H1 (cell line): ENCODE results near the gene AQP2. TPM values are rescaled to one million over a fixed set of nuclear protein-coding genes. Genes with fewer than 3 reads are reported as not detected.

Experiments used
- CTCF ChIA-PET: fragments of 300-600 bp; sonication (Branson Sonifier 250); formaldehyde crosslinking; loops from one replicate; lab custom pipeline; 2021; ENCODE audit not compliant: partially characterized antibody; lab: Charles Lee
- POLR2A ChIA-PET: fragments of 300-600 bp; sonication (Branson Sonifier 250); formaldehyde crosslinking; loops from one replicate; lab custom pipeline; 2021; ENCODE audit warnings: inconsistent platforms; ENCODE audit not compliant: partially characterized antibody; lab: Charles Lee
- DNase-seq, 2 experiments: peaks; one replicate each; pipeline versions ENCODE4 v3.0.0 to v3.0.0-alpha.2; 2010 to 2022; ENCODE audit warnings: low spot score in 2 of 2, low read depth in 1 of 2, mixed read lengths in 1 of 2
- FAIRE-seq: peaks from 2 replicates; lab custom pipeline; 2011; peaks lifted over from hg19 to GRCh38; lab: Jason Lieb, UNC
- H2AFZ ChIP-seq: 2 replicates; pipeline ENCODE4 v1.8.1; 2012; ENCODE audit warnings: low read length, inconsistent platforms
- H2AK5ac ChIP-seq: 2 replicates; pipeline ENCODE4 v1.6.1; 2013; ENCODE audit warnings: low read depth, low read length
- H2BK120ac ChIP-seq: replicated peaks from 2 replicates; pipeline ENCODE3; 2013; ENCODE audit warnings: low read depth, low read length, inconsistent platforms
- H2BK12ac ChIP-seq: 2 replicates; pipeline ENCODE4 v1.6.1; 2013; ENCODE audit warnings: low read depth, low read length
- H2BK15ac ChIP-seq: 2 replicates; pipeline ENCODE4 v1.6.1; 2013; ENCODE audit warnings: low read length
- H2BK20ac ChIP-seq: 2 replicates; pipeline ENCODE4 v1.6.1; 2013; ENCODE audit warnings: low read length
- H2BK5ac ChIP-seq: 2 replicates; pipeline ENCODE4 v1.6.1; 2013; ENCODE audit warnings: low read depth, low read length
- H3K14ac ChIP-seq: 2 replicates; pipeline ENCODE4 v1.6.1; 2013; ENCODE audit warnings: inconsistent platforms; ENCODE audit not compliant: insufficient read length
- H3K18ac ChIP-seq: 2 replicates; pipeline ENCODE4 v1.6.1; 2013; ENCODE audit warnings: low read length; ENCODE audit errors: extremely low read depth
- H3K23ac ChIP-seq: 2 replicates; pipeline ENCODE4 v1.6.1; 2013; ENCODE audit warnings: inconsistent platforms; ENCODE audit not compliant: insufficient read length
- H3K23me2 ChIP-seq: 2 replicates; pipeline ENCODE4 v1.6.1; 2013; ENCODE audit warnings: low read depth, low read length
- H3K27ac ChIP-seq: 2 replicates; pipeline ENCODE4 v1.6.1; 2011; ENCODE audit warnings: low read depth, low read length, inconsistent platforms
- H3K27me3 ChIP-seq, 4 experiments: replicated peaks in 1 of 4; 1 replicate in 1 of 4; 2 replicates in 3 of 4; pipeline versions ENCODE4 v1.6.1 to v1.8.1; 2011 to 2013; ENCODE audit warnings: low read length in 3 of 4, mild to moderate bottlenecking in 3 of 4, inconsistent platforms in 2 of 4, mixed read lengths in 2 of 4, moderate library complexity in 1 of 4; ENCODE audit not compliant: control insufficient read depth in 3 of 4, insufficient read depth in 3 of 4; ENCODE audit errors: extremely low read depth in 1 of 4
- H3K36me3 ChIP-seq, 4 experiments: 2 replicates each; pipeline versions ENCODE4 v1.6.1 to v1.8.1; 2011 to 2013; ENCODE audit warnings: mild to moderate bottlenecking in 4 of 4, low read length in 3 of 4, moderate library complexity in 2 of 4, control low read depth in 1 of 4, inconsistent platforms in 1 of 4; ENCODE audit not compliant: insufficient read depth in 4 of 4, control insufficient read depth in 2 of 4
- H3K4ac ChIP-seq: replicated peaks from 2 replicates; pipeline ENCODE3; 2013; ENCODE audit warnings: low read length, low read depth, mixed read lengths, inconsistent platforms; ENCODE audit not compliant: insufficient read length
- H3K4me1 ChIP-seq, 4 experiments: replicated peaks in 1 of 4; 1 replicate in 1 of 4; 2 replicates in 3 of 4; pipeline versions ENCODE4 v1.6.1 to v1.8.1; 2011 to 2013; ENCODE audit warnings: low read length in 3 of 4, inconsistent platforms in 2 of 4, mixed read lengths in 1 of 4; ENCODE audit not compliant: insufficient read depth in 4 of 4, control insufficient read depth in 3 of 4
- H3K4me2 ChIP-seq, 2 experiments: 2 replicates each; pipeline versions ENCODE4 v1.6.1 to v1.8.1; 2011 to 2013; ENCODE audit warnings: low read depth in 2 of 2, low read length in 2 of 2, control low read depth in 1 of 2, inconsistent platforms in 1 of 2, mild to moderate bottlenecking in 1 of 2; ENCODE audit not compliant: insufficient read depth in 1 of 2
- H3K4me3 ChIP-seq, 4 experiments: fragments of 200-600, 300-600 bp in 1 of 4; sonication (generic), shearing (Covaris generic), sonication (Bioruptor Twin) in 1 of 4; 2 replicates each; pipeline versions ENCODE4 v1.5.1 to v1.8.1; 2011 to 2016; ENCODE audit warnings: low read length in 4 of 4, low read depth in 3 of 4, control low read depth in 2 of 4, inconsistent platforms in 2 of 4, mild to moderate bottlenecking in 2 of 4, mixed read lengths in 1 of 4, moderate library complexity in 1 of 4; ENCODE audit not compliant: insufficient read depth in 2 of 4; ENCODE audit errors: extremely low read depth in 1 of 4
- H3K56ac ChIP-seq: replicated peaks from 2 replicates; pipeline ENCODE3; 2013; ENCODE audit warnings: low read depth, mild to moderate bottlenecking, mixed read lengths, low read length, inconsistent platforms; ENCODE audit not compliant: insufficient read length
- H3K79me1 ChIP-seq: 2 replicates; pipeline ENCODE4 v1.6.1; 2013; ENCODE audit warnings: low read depth, low read length, control low read depth
- H3K79me2 ChIP-seq, 2 experiments: 2 replicates each; pipeline versions ENCODE4 v1.6.1 to v1.8.1; 2012 to 2013; ENCODE audit warnings: low read length in 2 of 2, mild to moderate bottlenecking in 2 of 2, inconsistent platforms in 1 of 2; ENCODE audit not compliant: insufficient read depth in 2 of 2, control insufficient read depth in 1 of 2
- H3K9ac ChIP-seq, 4 experiments: replicated peaks in 1 of 4; 1 replicate in 1 of 4; 2 replicates in 3 of 4; pipeline versions ENCODE4 v1.6.1 to v1.8.1; 2011 to 2013; ENCODE audit warnings: low read depth in 3 of 4, low read length in 3 of 4, control low read depth in 2 of 4, mild to moderate bottlenecking in 2 of 4, moderate library complexity in 2 of 4, inconsistent platforms in 1 of 4; ENCODE audit errors: extremely low read depth in 1 of 4
- H3K9me3 ChIP-seq, 2 experiments: 2 replicates each; pipeline versions ENCODE4 v1.6.1 to v1.8.1; 2012 to 2013; ENCODE audit warnings: mild to moderate bottlenecking in 2 of 2, moderate library complexity in 2 of 2, control low read depth in 1 of 2, inconsistent platforms in 1 of 2, low read depth in 1 of 2, low read length in 1 of 2, mixed read lengths in 1 of 2; ENCODE audit not compliant: insufficient read depth in 2 of 2
- H4K20me1 ChIP-seq, 2 experiments: replicated peaks in 1 of 2; 2 replicates each; pipeline versions ENCODE3 to v1.8.1; 2011 to 2013; ENCODE audit warnings: inconsistent platforms in 2 of 2, low read length in 2 of 2, mild to moderate bottlenecking in 1 of 2; ENCODE audit not compliant: insufficient read depth in 2 of 2, control insufficient read depth in 1 of 2
- H4K5ac ChIP-seq: 2 replicates; pipeline ENCODE4 v1.6.1; 2013; ENCODE audit warnings: low read length, low read depth, mixed read lengths, inconsistent platforms; ENCODE audit not compliant: insufficient read length
- H4K8ac ChIP-seq: 2 replicates; pipeline ENCODE4 v1.8.0; 2013; ENCODE audit warnings: mild to moderate bottlenecking, moderate library complexity, low read length, inconsistent platforms; ENCODE audit not compliant: insufficient read depth; ENCODE audit errors: extremely low read depth
- H4K91ac ChIP-seq: replicated peaks from 2 replicates; pipeline ENCODE3; 2013; ENCODE audit warnings: low read length, mixed read lengths, inconsistent platforms; ENCODE audit not compliant: insufficient read length
- ATF3 ChIP-seq: IDR thresholded peaks from 2 replicates; pipeline ENCODE4 v1.6.1; 2011; ENCODE audit warnings: low read depth, mild to moderate bottlenecking, low read length; ENCODE audit not compliant: insufficient read depth
- CHD1 ChIP-seq: IDR thresholded peaks from 2 replicates; pipeline ENCODE4 v1.6.1; 2012; ENCODE audit warnings: low read depth, low read length, improper control_type of control experiment
- E2F6 ChIP-seq: IDR thresholded peaks from 2 replicates; pipeline ENCODE4 v1.6.1; 2012; ENCODE audit warnings: inconsistent platforms
- JUND ChIP-seq: IDR thresholded peaks from 2 replicates; pipeline ENCODE4 v1.6.1; 2011; ENCODE audit warnings: mild to moderate bottlenecking, improper control_type of control experiment, low read length
- KDM1A ChIP-seq: fragments of 200-600, 300-600 bp; sonication (generic); IDR thresholded peaks from 2 replicates; pipeline ENCODE4 v1.7.1; 2016; ENCODE audit warnings: mild to moderate bottlenecking, low read length, borderline replicate concordance
- PHF8 ChIP-seq: fragments of 200-600 bp; sonication (generic); conservative IDR thresholded peaks from 2 replicates; pipeline ENCODE4 v1.7.1; 2012; ENCODE audit warnings: low read depth, mild to moderate bottlenecking, inconsistent platforms, low read length, moderate library complexity
- POLR2AphosphoS5 ChIP-seq: IDR thresholded peaks from 2 replicates; pipeline ENCODE4 v1.6.1; 2011; ENCODE audit warnings: low read depth, low read length
- RBBP5 ChIP-seq: IDR thresholded peaks from 2 replicates; pipeline ENCODE4 v1.7.1; 2012; ENCODE audit warnings: low read depth, mild to moderate bottlenecking, inconsistent platforms, low read length, moderate library complexity, borderline replicate concordance
- SUZ12 ChIP-seq: fragments of 200-600 bp; sonication (generic); IDR thresholded peaks from 2 replicates; pipeline ENCODE4 v1.6.1; 2012; ENCODE audit warnings: mild to moderate bottlenecking, inconsistent platforms, low read length, moderate library complexity, mixed read lengths
- WGBS, 2 experiments: shearing (Covaris generic) in 1 of 2; methylation state at CpG; one replicate each; pipeline versions ENCODE4 v1.1.6 to v1.1.7; 2013 to 2015; ENCODE audit warnings: low lambda C conversion rate in 2 of 2, mixed read lengths in 2 of 2, inconsistent platforms in 1 of 2, low coverage in 1 of 2, missing lambda C conversion rate in 1 of 2; ENCODE audit not compliant: insufficient replicate concordance in 2 of 2, insufficient coverage in 1 of 2, insufficient read length in 1 of 2; ENCODE audit errors: extremely low coverage in 1 of 2, missing lambda C conversion rate in 1 of 2; 5-methylcytosine and 5-hydroxymethylcytosine counted together
- polyA plus RNA-seq, 7 experiments: library from polyadenylated mRNA; depleted of rRNA in 3 of 7; stranded (reverse) in 5 of 7; unstranded in 2 of 7; fragments of >200 nt in 5 of 7; fragments of 200-250 nt in 2 of 7; gene quantifications; 1 replicate in 5 of 7; 2 replicates in 1 of 7; 4 replicates in 1 of 7; pipeline versions ENCODE4 v1.2.1 to v1.2.3, GENCODE V29; 2011 to 2013; ENCODE audit warnings: missing spikeins in 2 of 7, mixed read lengths in 2 of 7
- total RNA-seq: library from RNA; stranded (reverse); fragmentation: NEBNext Ultra II Directional; extraction: Animal tissue kit (Norgen Biotek cat#: 25700); gene quantifications from 2 replicates; pipeline ENCODE4 v1.2.1, GENCODE V29; 2021

Gene AQP2
- total and polyA plus RNA-seq, 2 of the 8 experiments (the other 6 are each of a cell fraction or from before 2014, with no cell fraction given), result not detected

GRCh38 chr12:49954863-49955830 is 4.6 kb downstream of the AQP2 start:
- WGBS, 2 experiments, result 42% methylated on average over 49 of the region's 53 CpGs; no CpG with 5 or more reads in 1 of the 2 experiments
- Histone ChIP-seq H2BK5ac (no peak overlapping the region), H4K5ac (no peak overlapping the region), H3K36me3 (no peaks in the 10 kb centered on the region), H3K4ac (no peak overlapping the region), H3K9me3 (no peaks in the 10 kb centered on the region), H2BK120ac (no peak overlapping the region), H4K20me1 (no peaks in the 10 kb centered on the region), H3K27ac (no peak overlapping the region), H3K56ac (peak overlapping the region; percentile 21), H3K79me2 (no peaks in the 10 kb centered on the region), H2BK20ac (no peak overlapping the region; the same call in 1 of the 2 replicates), H2AK5ac (no peak overlapping the region), H3K27me3 (peaks cover 1 to 39% (median 31%) of the 10 kb centered on the region in 4 experiments), H4K8ac (peak overlapping the region; percentile 83), H3K23ac (no peak overlapping the region), H3K79me1 (no peaks in the 10 kb centered on the region), H3K4me2 (peak overlapping the region; percentile 45 to 47; a peak in 3 of 4 replicates), H3K23me2 (no peaks in the 10 kb centered on the region; the same call in 1 of the 2 replicates), H3K18ac (peak overlapping the region; percentile 71), H3K14ac (no peak overlapping the region), H2BK12ac (peak overlapping the region; percentile 60; the same call in 1 of the 2 replicates), H3K4me3 (peak overlapping the region in 2 of 4 experiments; percentile 5 to 46; a peak in 3 of 8 replicates), H2AFZ (peak overlapping the region; percentile 49; the same call in 1 of the 2 replicates), H2BK15ac (peak overlapping the region; percentile 88; the same call in 1 of the 2 replicates), H4K91ac (peak overlapping the region; percentile 50), H3K4me1 (peaks cover 4 to 16% (median 13%) of the 10 kb centered on the region in 4 experiments), H3K9ac (no peak overlapping the region)
- CTCF ChIA-PET, result interaction anchor here (0.7 to 7.8 kb wide), 15 partner anchors 9 to 114 kb away, joined by 3 to 86 read pairs (median 4); no protein-coding TSS in a partner anchor
- POLR2A ChIA-PET, result interaction anchor here (0.6 to 1.5 kb wide), 5 partner anchors 9 to 128 kb away, joined by 3 to 5 read pairs (median 3); no protein-coding TSS in a partner anchor
- FAIRE-seq, result no peak
- peak in 1 of 2 experiments; percentile 75 for DNase-seq
- TF ChIP-seq SUZ12 (peak; percentile 30; the same call in 1 of the 2 replicates), ATF3 (no peak), CHD1 (no peak), PHF8 (no peak), RBBP5 (0 out of 2 replicates have a peak, but pooled peaks have one; percentile 12), E2F6 (peak; percentile 84), KDM1A (peak; percentile 94), POLR2AphosphoS5 (no peak), JUND (no peak)
